Gastroesophageal sphincter (tissue), 3 donors: Measurements from ENCODE around the gene NR3C2.

Experiments
- CTCF ChIP-seq, 4 experiments: fragments of 200-600 bp in 2 of 4; fragments of 450-650 bp in 2 of 4; sonication (generic) in 1 of 4; IDR thresholded peaks; one replicate each; pipeline ENCODE4 v1.5.1; 2017 to 2019; ENCODE audit warnings: antibody characterized with exemption in 4 of 4, mild to moderate bottlenecking in 2 of 4, moderate library complexity in 2 of 4
- EP300 ChIP-seq: sonication (generic); formaldehyde crosslinking; IDR thresholded peaks from one replicate; pipeline ENCODE4 v1.6.1; 2017; ENCODE audit warnings: antibody characterized with exemption, mild to moderate bottlenecking
- POLR2A ChIP-seq, 2 donors: fragments of 450-650 bp; IDR thresholded peaks; one replicate each; pipeline ENCODE4 v1.6.1; 2017; ENCODE audit warnings: antibody characterized with exemption in 2 of 2, mild to moderate bottlenecking in 2 of 2, moderate library complexity in 1 of 2
- POLR2AphosphoS5 ChIP-seq: sonication (generic); formaldehyde crosslinking; IDR thresholded peaks from one replicate; pipeline ENCODE4 v1.6.1; 2017; ENCODE audit warnings: antibody characterized with exemption

GRCh38 chr4:148367756-148368155, 74.5 kb downstream of the NR3C2 start:
- no peak for TF ChIP-seq CTCF (IDR thresholded peaks at IDR 0.05)
- no peak for TF ChIP-seq POLR2AphosphoS5
- no peak for TF ChIP-seq POLR2A (IDR thresholded peaks at IDR 0.05)
- TF ChIP-seq EP300: no peak
